GM19452 (cell line): ENCODE results near the gene CUEDC1.
A peak's percentile ranks its signal among the peaks of the same experiment; 100 is the strongest.

Experiments used
- ATAC-seq: cut with Tn5 transposase; IDR thresholded peaks from one replicate; pipeline ENCODE4 v1.9.1; 2021; ENCODE audit not compliant: unreplicated experiment

Gene CUEDC1

GRCh38 chr17:57902117-57902799 is 53.0 kb downstream of the CUEDC1 start:
- peak; percentile 72 for ATAC-seq

- no peak for ATAC-seq
Measured at GRCh38 chr17:57900991-57901743, 54.0 kb downstream of the CUEDC1 start.

GRCh38 chr17:57899822-57900221 is 55.4 kb downstream of the CUEDC1 start:
- ATAC-seq = no peak

- no peak for ATAC-seq
Measured at GRCh38 chr17:57899391-57899790, 55.8 kb downstream of the CUEDC1 start.

- ATAC-seq = no peak
Measured at GRCh38 chr17:57898487-57899311, 56.5 kb downstream of the CUEDC1 start.

GRCh38 chr17:57895382-57896060 is 59.7 kb downstream of the CUEDC1 start:
- ATAC-seq = no peak

GRCh38 chr17:57894848-57895247 is 60.4 kb downstream of the CUEDC1 start:
- ATAC-seq = no peak

GRCh38 chr17:57892820-57893595 is 62.2 kb downstream of the CUEDC1 start:
- peak; percentile 22 for ATAC-seq

GRCh38 chr17:57892146-57892819 is 62.9 kb downstream of the CUEDC1 start:
- peak; percentile 56 for ATAC-seq

GRCh38 chr17:57890857-57891232 is 64.4 kb downstream of the CUEDC1 start:
- no peak for ATAC-seq

- no peak for ATAC-seq
Measured at GRCh38 chr17:57889892-57890856, 65.0 kb downstream of the CUEDC1 start.

- no peak for ATAC-seq
Measured at GRCh38 chr17:57889252-57889651, 66.0 kb downstream of the CUEDC1 start.

GRCh38 chr17:57888311-57889216 is 66.6 kb downstream of the CUEDC1 start:
- ATAC-seq = no peak

- no peak for ATAC-seq
Measured at GRCh38 chr17:57887161-57887560, 68.1 kb downstream of the CUEDC1 start.

- ATAC-seq = no peak
Measured at GRCh38 chr17:57886020-57886419, 69.2 kb downstream of the CUEDC1 start.

GRCh38 chr17:57885148-57885915 is 69.9 kb downstream of the CUEDC1 start:
- no peak for ATAC-seq

- ATAC-seq = no peak
Measured at GRCh38 chr17:57881783-57882351, 73.3 kb downstream of the CUEDC1 start.
